ENCODE results near the gene OGFRL1.
"Not testable (repeated sequence)": the region's sequence is repeated elsewhere in the genome, so short reads cannot be mapped to it uniquely, and the experiment has no call there.

The OGFRL1 gene

DNA sequence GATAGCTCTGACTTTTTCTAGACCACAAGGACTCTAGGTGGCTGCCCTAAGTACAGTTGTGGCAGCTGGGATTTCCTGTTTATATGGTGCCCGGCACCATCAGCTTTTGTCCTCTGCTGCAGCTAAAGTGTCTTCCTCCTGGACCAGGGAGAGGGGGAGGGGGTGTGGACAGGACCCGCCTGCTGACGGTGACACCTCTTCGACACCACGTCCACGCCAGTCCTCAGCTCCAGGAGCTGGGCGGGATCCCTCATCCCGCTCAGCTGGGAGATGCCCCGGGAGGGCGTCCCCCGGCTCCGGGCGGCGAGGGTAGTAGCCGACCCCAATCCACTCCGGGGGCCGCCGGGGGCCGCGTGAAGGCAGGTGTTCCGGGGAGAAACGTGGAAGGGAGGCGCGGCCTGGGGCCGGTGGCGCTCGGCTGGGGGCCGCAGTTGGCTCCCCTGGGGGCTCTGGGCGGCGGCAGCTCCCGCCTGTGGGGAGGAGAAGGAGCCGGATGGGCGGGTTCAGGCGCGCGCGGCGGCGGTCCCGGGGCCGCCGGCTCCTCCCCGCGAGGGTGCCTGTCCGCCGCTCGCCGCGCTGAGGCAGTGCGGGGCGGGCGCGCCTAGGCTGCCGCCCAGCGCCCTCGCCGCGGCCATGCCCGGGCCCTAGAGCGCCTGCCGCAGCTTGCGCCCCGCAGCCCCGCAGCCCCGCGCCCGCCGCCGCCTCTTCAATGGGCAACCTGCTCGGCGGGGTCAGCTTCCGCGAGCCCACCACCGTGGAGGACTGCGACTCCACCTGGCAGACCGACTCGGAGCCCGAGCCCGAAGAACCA, at the start of gene OGFRL1:
Gene OGFRL1, plus strand, starts transcription at position 584 of the 811 bp plus-strand sequence. Its CDS starts 126 bp downstream, at position 710.
- no peak for DNase-seq

DNA sequence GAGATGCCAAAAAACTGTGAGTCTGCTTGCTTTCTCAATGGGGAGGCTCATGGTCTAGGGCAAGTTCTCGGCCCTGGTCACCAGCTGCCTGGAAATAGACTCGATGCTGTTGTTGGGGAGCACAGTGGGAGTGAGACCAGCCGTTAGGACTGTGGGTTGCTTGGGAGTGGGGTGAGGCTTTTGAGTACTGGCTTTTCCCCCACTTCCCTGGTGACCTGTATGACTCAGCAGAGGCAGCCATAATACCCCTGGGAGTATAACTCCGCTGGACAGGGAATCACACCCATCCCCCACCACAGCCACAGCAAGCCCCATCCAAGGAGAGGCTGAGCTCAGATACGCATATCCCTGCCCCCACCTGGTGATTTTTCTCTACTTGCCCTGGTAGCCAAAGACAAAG, 48.9 kb upstream of the OGFRL1 start:
- no peak for DNase-seq

- DNase-seq = no peak
These were observed 43.2 kb upstream of the OGFRL1 start for GRCh38 chr6:71245265-71246049.

GRCh38 chr6:71246596-71246995, 42.0 kb upstream of the OGFRL1 start:
- DNase-seq = no peak

DNA sequence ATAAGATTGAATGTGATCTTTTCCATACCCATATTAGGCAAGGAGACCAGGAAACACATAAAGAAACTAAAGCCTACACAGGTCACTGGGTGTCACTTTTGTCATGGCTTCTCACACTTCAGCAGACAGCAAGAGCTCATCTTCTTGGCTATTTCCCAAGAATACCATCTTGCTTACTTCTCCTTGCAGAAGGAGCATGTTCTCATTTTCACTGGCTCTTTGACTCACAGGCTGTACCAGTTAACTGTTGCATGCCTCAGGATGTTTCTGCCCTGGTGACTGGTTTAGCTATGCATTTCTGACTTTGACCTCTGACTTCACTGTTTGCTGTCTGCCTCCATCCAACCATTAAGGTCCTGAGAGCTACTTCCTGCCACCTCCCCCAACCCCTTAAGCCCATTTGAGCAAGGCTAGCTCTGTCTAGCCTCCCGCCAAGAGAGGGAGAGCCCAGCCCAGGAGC, 40.3 kb upstream of the OGFRL1 start:
- no peak for DNase-seq

DNA sequence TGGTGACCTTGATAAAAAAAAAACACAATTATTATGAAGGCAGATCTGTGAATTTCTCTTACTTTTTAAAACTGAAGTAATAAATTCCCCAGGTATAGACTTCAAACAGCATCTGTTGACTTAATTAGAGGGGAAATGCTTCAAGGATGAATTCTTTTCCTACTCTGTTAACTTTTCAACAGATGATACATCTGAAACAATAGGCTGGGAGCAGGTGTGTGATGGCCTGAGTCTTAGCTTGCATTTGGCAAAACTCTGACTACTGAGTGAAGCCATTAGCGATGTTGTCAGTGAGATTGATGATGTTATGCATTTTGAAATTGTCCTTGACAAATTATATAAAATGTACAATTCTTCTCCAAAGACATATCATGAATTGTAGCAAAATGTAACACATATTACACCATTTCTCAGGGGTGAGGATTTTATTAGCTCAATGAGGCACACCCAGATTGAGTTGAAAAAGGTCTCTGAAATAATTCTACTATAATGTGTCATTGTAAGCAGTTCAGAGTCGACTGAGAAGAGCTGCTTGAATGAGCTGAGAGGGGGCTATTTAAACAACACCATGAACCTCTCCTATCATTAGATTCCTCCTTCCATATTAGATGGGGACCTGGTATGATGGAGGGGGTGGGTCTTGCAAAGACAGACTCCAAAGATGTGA, 39.6 kb upstream of the OGFRL1 start:
- DNase-seq = no peak

DNA sequence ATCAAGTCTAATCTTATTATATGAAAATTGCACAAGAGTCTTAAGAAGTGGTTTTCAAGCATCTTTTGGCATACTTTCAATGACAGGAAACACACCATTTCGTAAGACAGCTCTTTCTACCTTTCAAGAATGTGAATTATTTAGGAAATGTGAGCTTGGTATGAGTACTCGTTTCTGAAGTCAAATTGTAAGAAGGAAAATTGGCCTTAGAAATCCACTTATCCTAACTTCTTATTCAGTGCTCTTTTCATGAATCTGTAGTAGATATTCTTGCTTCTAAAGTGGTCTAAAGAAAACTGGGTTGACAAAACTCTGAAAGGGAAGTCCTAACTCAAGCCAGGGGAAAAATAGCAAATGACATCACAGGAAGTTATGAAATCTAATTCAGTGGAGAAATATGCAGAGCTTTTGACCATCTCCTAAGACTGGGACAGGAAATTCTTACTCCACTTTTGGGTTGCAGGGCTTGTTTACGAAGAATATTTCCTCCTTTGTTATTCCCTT, 38.5 kb upstream of the OGFRL1 start:
- peak; percentile 57 for DNase-seq

DNA sequence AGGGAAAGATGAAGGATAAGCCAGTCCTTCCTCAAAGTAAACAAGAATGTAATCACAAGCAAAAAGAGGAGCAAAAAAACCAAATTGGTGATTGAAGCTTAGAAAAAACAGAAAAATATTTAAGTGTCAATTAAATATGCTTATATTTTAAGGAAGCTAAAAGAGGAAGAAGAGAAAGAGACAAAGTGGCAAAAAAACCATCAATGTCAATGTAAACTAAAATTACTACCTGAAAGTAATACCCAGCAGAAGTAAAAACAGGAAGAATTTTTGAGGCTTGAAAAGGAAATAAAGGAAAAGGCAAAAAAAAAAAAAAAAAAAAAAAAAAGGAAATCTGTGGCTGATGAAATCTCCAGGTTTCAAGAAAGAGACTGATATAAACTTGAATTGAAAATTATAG, 36.2 kb upstream of the OGFRL1 start:
- no peak for DNase-seq

- no peak for DNase-seq
These were observed 35.7 kb upstream of the OGFRL1 start for GRCh38 chr6:71252960-71253359.

- DNase-seq = no peak
These were observed 34.3 kb upstream of the OGFRL1 start for GRCh38 chr6:71254323-71254722.

- DNase-seq = no peak
These were observed 30.3 kb upstream of the OGFRL1 start for GRCh38 chr6:71258078-71258866.

DNA sequence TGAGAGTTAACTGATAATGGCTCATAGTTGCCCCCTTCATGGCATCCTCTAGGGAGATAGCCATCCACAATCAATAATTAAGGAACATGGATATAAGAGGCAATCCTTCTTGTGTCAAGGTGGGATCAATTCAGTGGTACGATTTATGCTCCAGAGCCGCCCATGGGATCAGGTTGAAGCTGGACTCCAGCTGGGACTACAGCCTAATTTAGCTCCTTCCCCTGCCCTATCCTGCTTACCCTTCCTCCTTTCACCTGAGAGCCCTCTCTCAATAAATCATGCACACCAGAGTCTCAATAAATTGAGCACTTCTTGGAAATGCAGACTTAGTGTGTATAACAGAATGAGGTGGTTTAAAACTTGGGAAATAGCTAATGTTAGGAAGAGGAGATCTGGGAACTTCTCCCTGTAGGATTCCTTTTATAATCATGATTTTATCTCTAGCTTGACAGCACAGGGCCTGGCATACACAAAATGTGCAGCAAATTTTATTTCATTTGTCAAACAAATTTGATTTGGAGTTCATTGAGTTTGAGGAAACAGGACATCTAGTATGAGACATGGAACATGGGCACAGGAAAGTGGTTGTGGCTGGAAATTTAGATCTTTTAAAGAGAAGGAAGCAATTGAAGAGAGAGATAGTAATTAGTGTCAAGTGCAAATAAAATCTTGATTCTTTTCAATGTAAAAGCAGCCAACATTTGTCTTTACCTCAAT, 28.6 kb upstream of the OGFRL1 start:
- DNase-seq = no peak

GRCh38 chr6:71262914-71263313, 25.7 kb upstream of the OGFRL1 start:
- DNase-seq = no peak

DNA sequence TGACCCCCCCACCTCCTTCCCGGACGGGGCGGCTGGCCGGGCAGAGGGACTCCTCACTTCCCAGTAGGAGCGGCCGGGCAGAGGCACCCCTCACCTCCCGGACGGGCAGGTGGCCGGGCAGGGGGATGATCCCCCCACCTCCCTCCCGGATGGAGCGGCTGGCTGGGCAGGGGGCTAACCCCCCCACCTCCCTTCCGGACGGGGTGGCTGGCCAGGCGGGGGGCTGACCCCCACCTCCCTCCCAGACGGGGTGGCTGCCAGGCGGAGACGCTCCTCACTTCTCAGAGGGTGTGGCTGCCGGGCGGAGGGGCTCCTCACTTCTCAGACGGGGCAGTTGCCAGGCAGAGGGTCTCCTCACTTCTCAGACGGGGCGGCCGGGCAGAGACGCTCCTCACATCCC, 22.2 kb upstream of the OGFRL1 start:
- DNase-seq = not testable (repeated sequence)

GRCh38 chr6:71268735-71269437, 19.7 kb upstream of the OGFRL1 start:
- DNase-seq = no peak

DNA sequence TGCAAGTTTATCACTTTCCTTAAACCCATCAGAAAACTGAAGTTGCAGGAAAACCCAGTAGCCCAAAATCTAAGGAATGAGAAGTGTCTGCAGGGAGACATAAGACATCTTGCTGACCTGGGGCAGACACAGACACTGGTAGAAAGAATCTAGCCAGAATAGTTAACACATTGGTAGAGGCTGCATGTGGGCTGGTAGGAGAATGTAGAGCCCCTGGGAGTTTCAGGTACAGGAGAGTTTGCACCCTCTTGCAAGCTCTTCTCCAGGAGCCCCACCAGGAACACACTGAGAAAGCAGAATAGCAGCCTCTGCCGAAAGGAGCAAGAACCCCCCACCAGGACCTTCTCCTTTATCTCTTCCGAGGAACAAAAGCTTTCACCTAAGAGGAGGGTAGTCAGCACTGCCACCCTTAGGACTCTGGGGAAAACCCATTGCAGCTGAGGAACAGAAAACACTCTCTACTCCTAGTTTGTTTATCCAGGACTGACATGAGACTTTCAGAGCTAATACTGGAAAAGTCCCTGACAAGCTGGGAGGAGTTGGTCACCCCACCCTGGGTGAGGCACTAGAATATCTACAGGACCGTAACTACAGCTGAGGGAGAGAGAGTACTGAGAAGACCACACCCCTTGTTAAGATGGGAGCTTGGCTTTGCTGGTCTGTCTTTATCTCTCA, 10.5 kb upstream of the OGFRL1 start:
- DNase-seq = no peak

DNA sequence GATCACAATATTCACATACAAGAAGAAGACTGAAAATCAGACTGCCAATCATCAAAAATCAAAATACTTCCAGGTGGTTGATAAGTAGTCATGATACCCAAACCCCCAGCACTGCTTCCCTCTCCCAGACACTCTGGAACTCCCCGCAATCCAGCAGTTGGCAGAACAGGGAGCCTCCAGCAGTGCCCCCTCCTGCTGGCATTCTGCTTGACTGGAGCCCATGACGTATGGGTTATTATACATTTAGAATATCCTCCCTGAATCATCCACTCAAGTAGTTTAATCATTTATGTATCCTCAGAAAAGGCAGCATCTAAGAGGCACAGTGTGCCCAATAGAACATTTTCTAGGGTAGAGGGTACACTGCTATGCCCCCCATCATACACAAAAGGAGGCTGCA, 9.3 kb upstream of the OGFRL1 start:
- DNase-seq = no peak

DNA sequence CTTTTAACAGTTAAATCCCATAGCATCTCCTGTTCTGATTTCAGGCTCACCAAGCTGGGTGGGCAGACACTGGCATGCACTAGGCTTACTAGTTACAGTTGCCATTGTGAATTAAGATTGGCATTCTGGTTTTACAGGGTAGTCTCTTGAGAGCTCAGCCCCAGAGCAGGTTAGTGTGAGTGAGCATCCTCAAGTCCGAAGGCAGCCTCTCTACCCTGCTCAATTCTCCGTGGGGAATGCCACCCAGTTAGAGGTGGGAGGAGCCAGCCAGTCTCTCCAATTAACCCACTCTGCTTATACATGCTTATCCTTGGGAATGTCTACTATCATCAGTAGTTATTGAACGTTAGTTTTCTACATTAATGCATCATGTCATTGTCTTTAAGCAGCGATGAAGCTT, 8.9 kb upstream of the OGFRL1 start:
- no peak for DNase-seq

DNA sequence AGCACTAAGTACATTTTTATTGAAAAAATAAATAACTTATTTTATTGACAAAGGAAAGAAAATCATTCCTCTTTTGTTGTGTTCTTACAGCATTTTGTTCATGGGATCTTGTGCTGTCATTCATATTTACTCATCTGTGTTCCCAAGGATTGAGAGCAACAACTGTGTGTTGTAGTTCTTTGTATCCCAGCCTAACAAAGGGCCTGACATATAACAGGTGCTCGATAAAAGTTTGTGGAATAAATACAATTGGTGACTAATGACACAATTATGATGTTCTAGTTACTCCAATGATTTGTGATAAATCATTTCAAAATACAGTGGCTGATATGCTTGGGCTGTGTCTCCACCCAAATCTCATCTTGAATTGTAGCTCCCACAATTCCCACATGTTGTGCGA, 7.9 kb upstream of the OGFRL1 start:
- DNase-seq = no peak

DNA sequence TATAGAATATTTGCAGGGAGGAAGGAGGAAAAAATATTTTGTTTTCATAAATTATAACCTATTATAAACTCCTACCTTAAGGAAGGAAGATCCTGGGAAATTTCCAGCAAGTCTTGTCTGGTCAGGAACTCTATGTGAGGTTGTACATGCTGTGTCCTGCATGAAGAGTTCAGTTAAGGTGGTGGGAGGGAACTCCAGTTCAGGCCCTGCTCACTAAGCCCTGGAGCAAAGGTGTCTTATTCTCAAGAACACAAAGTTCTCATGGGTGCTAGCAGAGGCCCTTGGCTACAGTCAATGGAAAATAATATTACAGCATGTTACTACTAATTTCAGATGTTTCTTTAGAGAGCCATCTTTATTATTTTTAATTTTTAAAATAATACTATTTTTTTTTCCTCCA, 3.8 kb upstream of the OGFRL1 start:
- no peak for DNase-seq

- no peak for DNase-seq
These were observed 1.6 kb upstream of the OGFRL1 start for GRCh38 chr6:71287038-71287437.

Data from GF-D8 (cell line).